A549 (cell line): ENCODE results near the gene UTP3. TPM values are rescaled to one million over a fixed set of nuclear protein-coding genes. Genes with fewer than 3 reads are reported as not detected.

Experiments used
- ATAC-seq, 2 experiments: fragments of 200-7000 bp in 1 of 2; fragments of >200 bp in 1 of 2; cut with Nextera tagmentation in 1 of 2; cut with Tn5 transposase in 1 of 2; 3 replicates each; pipeline versions ENCODE4 v1.8.0 to v1.9.1; 2018 to 2020; ENCODE audit warnings: mild to moderate bottlenecking in 1 of 2, moderate library complexity in 1 of 2
- CTCF ChIA-PET: fragments of 300-600 bp; sonication (Branson Sonifier 250); formaldehyde crosslinking; extraction: SDS; loops from one replicate; lab custom pipeline; 2021; ENCODE audit warnings: antibody characterized with exemption, inconsistent platforms; lab: Yijun Ruan, JAX
- POLR2A ChIA-PET: fragments of 350-600 bp; formaldehyde crosslinking; extraction: SDS; loops from one replicate; lab custom pipeline; 2021; ENCODE audit warnings: antibody characterized with exemption, inconsistent platforms; lab: Yijun Ruan, JAX
- DNase-seq, 2 experiments: peaks; one replicate each; pipeline versions ENCODE4 v3.0.0 to v3.0.0-alpha.2; 2011 to 2016; ENCODE audit warnings: low read depth in 1 of 2, low spot score in 1 of 2
- FAIRE-seq: peaks from 2 replicates; lab custom pipeline; 2011; peaks lifted over from hg19 to GRCh38; lab: Jason Lieb, UNC
- H3K27ac ChIP-seq, 2 experiments: fragments of >200 bp; sonication (Bioruptor Twin); formaldehyde crosslinking; 3 replicates each; pipeline ENCODE4 v1.5.1; 2016 to 2017
- H3K4me1 ChIP-seq: fragments of >200 bp; sonication (Bioruptor Twin); formaldehyde crosslinking; 3 replicates; pipeline ENCODE4 v1.6.1; 2016
- H3K4me2 ChIP-seq: fragments of >200 bp; sonication (Bioruptor Twin); formaldehyde crosslinking; 3 replicates; pipeline ENCODE4 v1.6.1; 2016
- H3K4me3 ChIP-seq: fragments of >200 bp; sonication (Bioruptor Twin); formaldehyde crosslinking; 3 replicates; pipeline ENCODE4 v1.5.1; 2016
- H3K9me3 ChIP-seq: fragments of >200 bp; sonication (Bioruptor Twin); formaldehyde crosslinking; 3 replicates; pipeline ENCODE4 v1.6.1; 2016
- CBX2 ChIP-seq: fragments of 200-600 bp; sonication (generic); IDR thresholded peaks from 2 replicates; pipeline ENCODE4 v1.6.1; 2016; ENCODE audit warnings: low read depth, mild to moderate bottlenecking, borderline replicate concordance
- CEBPB ChIP-seq, 2 experiments: fragments of >200 bp in 1 of 2; sonication (Bioruptor Twin) in 1 of 2; formaldehyde crosslinking in 1 of 2; IDR thresholded peaks; 2 replicates each; pipeline ENCODE4 v1.6.1; 2012 to 2016
- CHD4 ChIP-seq: fragments of 200-600 bp; sonication (generic); IDR thresholded peaks from 2 replicates; pipeline ENCODE4 v1.6.1; 2016; ENCODE audit warnings: antibody characterized with exemption, mild to moderate bottlenecking, borderline replicate concordance
- FOSL2 ChIP-seq, 2 experiments: fragments of 450-650 bp in 1 of 2; fragments of >200 bp in 1 of 2; sonication (Bioruptor Twin) in 1 of 2; formaldehyde crosslinking; IDR thresholded peaks; 2 replicates each; pipeline versions ENCODE4 v1.5.0 to v1.6.1; 2016 to 2020; ENCODE audit warnings: mild to moderate bottlenecking in 1 of 2, moderate library complexity in 1 of 2
- FOXS1 ChIP-seq: fragments of 250-450 bp; sonication (Bioruptor Pico); IDR thresholded peaks from 2 replicates; pipeline ENCODE4 v1.5.0; 2020; ENCODE audit warnings: mild to moderate bottlenecking, moderate library complexity
- HDAC2 ChIP-seq: fragments of 200-600 bp; sonication (generic); IDR thresholded peaks from 2 replicates; pipeline ENCODE4 v1.6.1; 2016
- HEYL ChIP-seq: fragments of 250-450 bp; sonication (Bioruptor Pico); IDR thresholded peaks from 2 replicates; pipeline ENCODE4 v1.8.0; 2021; ENCODE audit warnings: mild to moderate bottlenecking, moderate library complexity
- HOXA7 ChIP-seq: fragments of 250-450 bp; sonication (Bioruptor Pico); IDR thresholded peaks from 2 replicates; pipeline ENCODE4 v1.5.0; 2020; ENCODE audit warnings: mild to moderate bottlenecking, moderate library complexity
- HOXB13 ChIP-seq: fragments of 250-450 bp; sonication (Bioruptor Pico); IDR thresholded peaks from 2 replicates; pipeline ENCODE4 v1.5.0; 2020; ENCODE audit warnings: low read depth, mild to moderate bottlenecking, moderate library complexity
- PHF8 ChIP-seq: fragments of 200-600 bp; sonication (generic); IDR thresholded peaks from 2 replicates; pipeline ENCODE4 v1.6.1; 2016; ENCODE audit warnings: low read depth, mild to moderate bottlenecking, antibody characterized with exemption, moderate library complexity, borderline replicate concordance
- RCOR1 ChIP-seq: fragments of 150-350 bp; IDR thresholded peaks from 2 replicates; pipeline ENCODE4 v1.6.1; 2014; ENCODE audit warnings: antibody characterized with exemption, low read length, low read depth
- RNF2 ChIP-seq: fragments of 200-600 bp; sonication (generic); IDR thresholded peaks from 2 replicates; pipeline ENCODE4 v1.6.1; 2016; ENCODE audit warnings: low read depth, mild to moderate bottlenecking, antibody characterized with exemption, moderate library complexity, borderline replicate concordance
- TFCP2L1 ChIP-seq: fragments of 250-450 bp; sonication (Bioruptor Pico); IDR thresholded peaks from 2 replicates; pipeline ENCODE4 v1.5.0; 2021; ENCODE audit warnings: mild to moderate bottlenecking
- ZC3H11A ChIP-seq: fragments of 450-650 bp; IDR thresholded peaks from 2 replicates; pipeline ENCODE4 v1.6.1; 2014; ENCODE audit warnings: antibody characterized with exemption, mild to moderate bottlenecking
- WGBS: methylation state at CpG from one replicate; pipeline ENCODE4 v1.1.6; 2017; ENCODE audit errors: missing lambda C conversion rate; 5-methylcytosine and 5-hydroxymethylcytosine counted together
- polyA plus RNA-seq, 4 experiments: library from polyadenylated mRNA; depleted of rRNA in 3 of 4; stranded (reverse); fragments of >200 nt; fragmentation: RNase III in 1 of 4; extraction: RNeasy Plus Mini Kit Qiagen cat#74134 plus additional on column Dnase treatment in 1 of 4; gene quantifications; 2 replicates in 3 of 4; 3 replicates in 1 of 4; pipeline ENCODE4 v1.2.3, GENCODE V29; 2011 to 2017
- TF ChIP-seq, protein P1 (sequence below): IDR thresholded peaks from 2 replicates; pipeline ENCODE4 v1.6.1; 2012; ENCODE audit warnings: low read depth, borderline replicate concordance
- TF ChIP-seq, protein P2 (sequence below): fragments of 250-450 bp; sonication (Bioruptor Pico); IDR thresholded peaks from 2 replicates; pipeline ENCODE4 v1.5.0; 2020; ENCODE audit warnings: low read depth, mild to moderate bottlenecking, moderate library complexity
- TF ChIP-seq, protein P3 (sequence below): fragments of 150-350 bp; IDR thresholded peaks from 2 replicates; pipeline ENCODE4 v1.6.1; 2014; ENCODE audit warnings: low read depth, mild to moderate bottlenecking, low read length
- TF ChIP-seq, protein P4 (sequence below): fragments of 250-450 bp; sonication (Bioruptor Pico); IDR thresholded peaks from 2 replicates; pipeline ENCODE4 v1.5.0; 2021; ENCODE audit warnings: mild to moderate bottlenecking, moderate library complexity, borderline replicate concordance
- TF ChIP-seq, protein P5 (sequence below): fragments of 200-600 bp; sonication (generic); IDR thresholded peaks from 2 replicates; pipeline ENCODE4 v1.6.1; 2016; ENCODE audit warnings: antibody characterized with exemption, mild to moderate bottlenecking, moderate library complexity
- TF ChIP-seq, protein P6 (sequence below): fragments of >200 bp; sonication (Bioruptor Twin); formaldehyde crosslinking; IDR thresholded peaks from 3 replicates; pipeline ENCODE4 v1.5.1; 2016

UTP3 gene
- polyA plus RNA-seq, 2 of the 4 experiments (the other 2 are of a cell fraction), result 24.8 to 44.6 TPM

DNA sequence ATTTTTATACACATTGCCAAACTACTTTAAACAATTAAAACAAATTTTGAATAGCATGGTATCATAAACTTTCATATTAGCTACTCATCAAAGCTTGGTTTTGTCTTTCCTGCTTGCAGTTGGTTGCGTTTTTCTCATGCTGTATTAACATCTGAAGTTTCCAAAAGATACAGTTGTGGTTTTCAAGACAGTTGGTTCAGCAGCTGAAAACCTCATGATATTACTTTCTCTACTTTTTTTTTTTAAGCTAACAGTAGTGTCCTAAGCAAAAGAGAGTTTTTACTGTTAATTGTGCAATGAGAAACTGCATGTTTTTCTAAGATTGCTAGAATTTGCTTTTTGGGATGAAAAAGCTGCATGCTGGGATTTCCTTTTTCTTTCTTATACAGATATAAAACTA, 48.7 kb downstream of the UTP3 start (continued):
- TF ChIP-seq, protein P1, sequence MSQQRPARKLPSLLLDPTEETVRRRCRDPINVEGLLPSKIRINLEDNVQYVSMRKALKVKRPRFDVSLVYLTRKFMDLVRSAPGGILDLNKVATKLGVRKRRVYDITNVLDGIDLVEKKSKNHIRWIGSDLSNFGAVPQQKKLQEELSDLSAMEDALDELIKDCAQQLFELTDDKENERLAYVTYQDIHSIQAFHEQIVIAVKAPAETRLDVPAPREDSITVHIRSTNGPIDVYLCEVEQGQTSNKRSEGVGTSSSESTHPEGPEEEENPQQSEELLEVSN, result no peak
- TF ChIP-seq RNF2 (no peak), PHF8 (no peak)

DNA sequence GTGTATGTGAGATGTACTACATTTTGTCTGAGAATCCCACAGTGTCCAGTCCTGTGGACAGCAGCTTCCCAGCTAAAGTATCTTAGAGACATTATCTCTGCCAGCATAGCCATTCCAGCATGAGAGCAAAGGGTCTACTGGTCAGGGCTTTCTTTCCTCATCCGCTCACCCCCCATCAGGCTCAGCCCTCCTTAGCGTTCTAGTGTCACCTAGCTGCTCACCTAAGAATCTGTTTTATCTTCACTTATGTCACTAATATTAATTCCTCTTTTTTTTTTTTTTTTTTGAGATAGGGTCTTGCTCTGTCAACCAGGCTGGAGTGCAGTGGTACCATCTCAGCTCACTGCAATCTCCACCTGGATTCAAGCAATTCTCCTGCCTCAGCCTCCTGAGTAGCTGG, 49.1 kb downstream of the UTP3 start:
- ChIA-PET CTCF (interaction anchor here (0.6 to 1.2 kb wide), 3 partner anchors 10 to 92 kb away, joined by 3 read pairs; no protein-coding TSS in a partner anchor), POLR2A (no interaction called here)
- ATAC-seq, result no peak

More for the DNA sequence above, 49.1 kb downstream of the UTP3 start:
- Histone ChIP-seq H3K9me3 (no peaks in the 10 kb centered on the region), H3K4me1 (peaks cover 30% of the 10 kb centered on the region)
- TF ChIP-seq, protein P2, sequence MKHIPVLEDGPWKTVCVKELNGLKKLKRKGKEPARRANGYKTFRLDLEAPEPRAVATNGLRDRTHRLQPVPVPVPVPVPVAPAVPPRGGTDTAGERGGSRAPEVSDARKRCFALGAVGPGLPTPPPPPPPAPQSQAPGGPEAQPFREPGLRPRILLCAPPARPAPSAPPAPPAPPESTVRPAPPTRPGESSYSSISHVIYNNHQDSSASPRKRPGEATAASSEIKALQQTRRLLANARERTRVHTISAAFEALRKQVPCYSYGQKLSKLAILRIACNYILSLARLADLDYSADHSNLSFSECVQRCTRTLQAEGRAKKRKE (CRISPR knock-in tag), result no peak
- TF ChIP-seq CEBPB (IDR thresholded peaks at IDR 0.05) (no peak), CHD4 (no peak), FOXS1 (CRISPR knock-in tag) (no peak), HOXA7 (CRISPR knock-in tag) (no peak), ZC3H11A (no peak), FOSL2 (IDR thresholded peaks at IDR 0.05) (no peak), FOSL2 (CRISPR knock-in tag; IDR thresholded peaks at IDR 0.05) (no peak), TFCP2L1 (CRISPR knock-in tag) (no peak), PHF8 (no peak), CBX2 (no peak), HOXB13 (CRISPR knock-in tag) (no peak), HEYL (CRISPR knock-in tag) (no peak), RCOR1 (no peak), HDAC2 (no peak)
- TF ChIP-seq, protein P3, sequence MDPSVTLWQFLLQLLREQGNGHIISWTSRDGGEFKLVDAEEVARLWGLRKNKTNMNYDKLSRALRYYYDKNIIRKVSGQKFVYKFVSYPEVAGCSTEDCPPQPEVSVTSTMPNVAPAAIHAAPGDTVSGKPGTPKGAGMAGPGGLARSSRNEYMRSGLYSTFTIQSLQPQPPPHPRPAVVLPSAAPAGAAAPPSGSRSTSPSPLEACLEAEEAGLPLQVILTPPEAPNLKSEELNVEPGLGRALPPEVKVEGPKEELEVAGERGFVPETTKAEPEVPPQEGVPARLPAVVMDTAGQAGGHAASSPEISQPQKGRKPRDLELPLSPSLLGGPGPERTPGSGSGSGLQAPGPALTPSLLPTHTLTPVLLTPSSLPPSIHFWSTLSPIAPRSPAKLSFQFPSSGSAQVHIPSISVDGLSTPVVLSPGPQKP, result no peak
- TF ChIP-seq, protein P4, sequence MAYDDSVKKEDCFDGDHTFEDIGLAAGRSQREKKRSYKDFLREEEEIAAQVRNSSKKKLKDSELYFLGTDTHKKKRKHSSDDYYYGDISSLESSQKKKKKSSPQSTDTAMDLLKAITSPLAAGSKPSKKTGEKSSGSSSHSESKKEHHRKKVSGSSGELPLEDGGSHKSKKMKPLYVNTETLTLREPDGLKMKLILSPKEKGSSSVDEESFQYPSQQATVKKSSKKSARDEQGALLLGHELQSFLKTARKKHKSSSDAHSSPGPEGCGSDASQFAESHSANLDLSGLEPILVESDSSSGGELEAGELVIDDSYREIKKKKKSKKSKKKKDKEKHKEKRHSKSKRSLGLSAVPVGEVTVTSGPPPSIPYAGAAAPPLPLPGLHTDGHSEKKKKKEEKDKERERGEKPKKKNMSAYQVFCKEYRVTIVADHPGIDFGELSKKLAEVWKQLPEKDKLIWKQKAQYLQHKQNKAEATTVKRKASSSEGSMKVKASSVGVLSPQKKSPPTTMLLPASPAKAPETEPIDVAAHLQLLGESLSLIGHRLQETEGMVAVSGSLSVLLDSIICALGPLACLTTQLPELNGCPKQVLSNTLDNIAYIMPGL (CRISPR knock-in tag), result no peak
- TF ChIP-seq, protein P5, sequence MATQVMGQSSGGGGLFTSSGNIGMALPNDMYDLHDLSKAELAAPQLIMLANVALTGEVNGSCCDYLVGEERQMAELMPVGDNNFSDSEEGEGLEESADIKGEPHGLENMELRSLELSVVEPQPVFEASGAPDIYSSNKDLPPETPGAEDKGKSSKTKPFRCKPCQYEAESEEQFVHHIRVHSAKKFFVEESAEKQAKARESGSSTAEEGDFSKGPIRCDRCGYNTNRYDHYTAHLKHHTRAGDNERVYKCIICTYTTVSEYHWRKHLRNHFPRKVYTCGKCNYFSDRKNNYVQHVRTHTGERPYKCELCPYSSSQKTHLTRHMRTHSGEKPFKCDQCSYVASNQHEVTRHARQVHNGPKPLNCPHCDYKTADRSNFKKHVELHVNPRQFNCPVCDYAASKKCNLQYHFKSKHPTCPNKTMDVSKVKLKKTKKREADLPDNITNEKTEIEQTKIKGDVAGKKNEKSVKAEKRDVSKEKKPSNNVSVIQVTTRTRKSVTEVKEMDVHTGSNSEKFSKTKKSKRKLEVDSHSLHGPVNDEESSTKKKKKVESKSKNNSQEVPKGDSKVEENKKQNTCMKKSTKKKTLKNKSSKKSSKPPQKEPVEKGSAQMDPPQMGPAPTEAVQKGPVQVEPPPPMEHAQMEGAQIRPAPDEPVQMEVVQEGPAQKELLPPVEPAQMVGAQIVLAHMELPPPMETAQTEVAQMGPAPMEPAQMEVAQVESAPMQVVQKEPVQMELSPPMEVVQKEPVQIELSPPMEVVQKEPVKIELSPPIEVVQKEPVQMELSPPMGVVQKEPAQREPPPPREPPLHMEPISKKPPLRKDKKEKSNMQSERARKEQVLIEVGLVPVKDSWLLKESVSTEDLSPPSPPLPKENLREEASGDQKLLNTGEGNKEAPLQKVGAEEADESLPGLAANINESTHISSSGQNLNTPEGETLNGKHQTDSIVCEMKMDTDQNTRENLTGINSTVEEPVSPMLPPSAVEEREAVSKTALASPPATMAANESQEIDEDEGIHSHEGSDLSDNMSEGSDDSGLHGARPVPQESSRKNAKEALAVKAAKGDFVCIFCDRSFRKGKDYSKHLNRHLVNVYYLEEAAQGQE, result no peak
- TF ChIP-seq, protein P1, result no peak
- TF ChIP-seq, protein P6, sequence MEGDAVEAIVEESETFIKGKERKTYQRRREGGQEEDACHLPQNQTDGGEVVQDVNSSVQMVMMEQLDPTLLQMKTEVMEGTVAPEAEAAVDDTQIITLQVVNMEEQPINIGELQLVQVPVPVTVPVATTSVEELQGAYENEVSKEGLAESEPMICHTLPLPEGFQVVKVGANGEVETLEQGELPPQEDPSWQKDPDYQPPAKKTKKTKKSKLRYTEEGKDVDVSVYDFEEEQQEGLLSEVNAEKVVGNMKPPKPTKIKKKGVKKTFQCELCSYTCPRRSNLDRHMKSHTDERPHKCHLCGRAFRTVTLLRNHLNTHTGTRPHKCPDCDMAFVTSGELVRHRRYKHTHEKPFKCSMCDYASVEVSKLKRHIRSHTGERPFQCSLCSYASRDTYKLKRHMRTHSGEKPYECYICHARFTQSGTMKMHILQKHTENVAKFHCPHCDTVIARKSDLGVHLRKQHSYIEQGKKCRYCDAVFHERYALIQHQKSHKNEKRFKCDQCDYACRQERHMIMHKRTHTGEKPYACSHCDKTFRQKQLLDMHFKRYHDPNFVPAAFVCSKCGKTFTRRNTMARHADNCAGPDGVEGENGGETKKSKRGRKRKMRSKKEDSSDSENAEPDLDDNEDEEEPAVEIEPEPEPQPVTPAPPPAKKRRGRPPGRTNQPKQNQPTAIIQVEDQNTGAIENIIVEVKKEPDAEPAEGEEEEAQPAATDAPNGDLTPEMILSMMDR, result no peak
- TF ChIP-seq, all 56 proteins: peak for 0
- FAIRE-seq (no peak), DNase-seq (no peak)
- 86% methylated on average over 2 of the region's 2 CpGs for WGBS
- no peak overlapping the region for H3K4me3 ChIP-seq
- H3K27ac ChIP-seq, result no peak overlapping the region
- H3K4me2 ChIP-seq, result no peak overlapping the region
